Gastrocnemius medialis (tissue), 4 donors: ENCODE data around the gene GREB1L.

Experiments used
- POLR2A ChIP-seq, 2 donors: fragments of 450-650 bp; IDR thresholded peaks; one replicate each; pipeline ENCODE4 v1.6.1; 2017; ENCODE audit warnings: antibody characterized with exemption in 2 of 2, mild to moderate bottlenecking in 2 of 2, moderate library complexity in 2 of 2
- TF ChIP-seq, protein P1 (sequence below), 5 experiments: fragments of 450-650 bp in 3 of 5; fragments of 200-600 bp in 2 of 5; sonication (generic) in 2 of 5; IDR thresholded peaks in 4 of 5; conservative IDR thresholded peaks in 1 of 5; 1 replicate in 4 of 5; 2 replicates in 1 of 5; pipeline ENCODE4 v1.5.1; 2016 to 2019; ENCODE audit warnings: antibody characterized with exemption in 5 of 5, mild to moderate bottlenecking in 3 of 5, moderate library complexity in 3 of 5

DNA sequence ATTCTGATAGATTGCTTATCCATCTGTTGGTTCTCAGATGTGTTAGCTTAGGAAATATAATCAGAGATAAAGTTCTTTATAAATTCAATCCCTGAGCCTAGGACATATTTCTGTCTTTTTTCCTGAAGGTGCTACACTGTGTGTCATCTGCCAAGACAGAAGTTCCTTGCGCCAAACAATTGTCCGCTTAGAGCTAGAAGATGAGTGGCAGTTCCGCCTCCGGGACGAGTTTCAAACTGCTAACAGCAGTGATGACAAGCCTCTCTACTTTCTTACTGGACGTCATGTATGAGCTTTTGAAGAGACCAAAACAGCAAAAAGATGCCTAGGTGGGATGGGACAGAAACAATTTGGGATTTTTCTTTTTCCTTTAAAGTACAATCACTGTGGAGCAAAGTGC is 280.5 kb downstream of the GREB1L start:
- TF ChIP-seq, protein P1, sequence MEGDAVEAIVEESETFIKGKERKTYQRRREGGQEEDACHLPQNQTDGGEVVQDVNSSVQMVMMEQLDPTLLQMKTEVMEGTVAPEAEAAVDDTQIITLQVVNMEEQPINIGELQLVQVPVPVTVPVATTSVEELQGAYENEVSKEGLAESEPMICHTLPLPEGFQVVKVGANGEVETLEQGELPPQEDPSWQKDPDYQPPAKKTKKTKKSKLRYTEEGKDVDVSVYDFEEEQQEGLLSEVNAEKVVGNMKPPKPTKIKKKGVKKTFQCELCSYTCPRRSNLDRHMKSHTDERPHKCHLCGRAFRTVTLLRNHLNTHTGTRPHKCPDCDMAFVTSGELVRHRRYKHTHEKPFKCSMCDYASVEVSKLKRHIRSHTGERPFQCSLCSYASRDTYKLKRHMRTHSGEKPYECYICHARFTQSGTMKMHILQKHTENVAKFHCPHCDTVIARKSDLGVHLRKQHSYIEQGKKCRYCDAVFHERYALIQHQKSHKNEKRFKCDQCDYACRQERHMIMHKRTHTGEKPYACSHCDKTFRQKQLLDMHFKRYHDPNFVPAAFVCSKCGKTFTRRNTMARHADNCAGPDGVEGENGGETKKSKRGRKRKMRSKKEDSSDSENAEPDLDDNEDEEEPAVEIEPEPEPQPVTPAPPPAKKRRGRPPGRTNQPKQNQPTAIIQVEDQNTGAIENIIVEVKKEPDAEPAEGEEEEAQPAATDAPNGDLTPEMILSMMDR (IDR thresholded peaks at IDR 0.05 in 4 of 5, conservative IDR thresholded peaks at IDR 0.05 in 1 of 5): no peak
- TF ChIP-seq POLR2A (IDR thresholded peaks at IDR 0.05): no peak
